Thyroid gland (tissue), 4 donors: ENCODE results near the gene LRRIQ4. TPM values are rescaled to one million over a fixed set of nuclear protein-coding genes. Genes with fewer than 3 reads are reported as not detected.

Source experiments
- DNase-seq, 2 donors: peaks; one replicate each; pipeline ENCODE4 v3.0.0-alpha.2; 2019
- H3K27ac ChIP-seq, 3 donors: fragments of 200-600 bp; sonication (generic); 1 replicate in 2 of 3; 2 replicates in 1 of 3; pipeline ENCODE4 v1.5.1; 2016 to 2019; ENCODE audit warnings: mild to moderate bottlenecking in 1 of 3, moderate library complexity in 1 of 3
- H3K27me3 ChIP-seq: fragments of 200-600 bp; sonication (generic); one replicate; pipeline ENCODE4 v1.5.1; 2019
- H3K36me3 ChIP-seq, 2 donors: fragments of 200-600 bp; sonication (generic); one replicate each; pipeline ENCODE4 v1.5.1; 2016 to 2019
- H3K4me1 ChIP-seq, 2 donors: fragments of 200-600 bp; sonication (generic); one replicate each; pipeline ENCODE4 v1.5.1; 2017 to 2019
- H3K4me3 ChIP-seq, 3 donors: fragments of 200-600 bp; sonication (generic); replicated peaks in 1 of 3; 1 replicate in 2 of 3; 2 replicates in 1 of 3; pipeline ENCODE4 v1.5.1; 2016; ENCODE audit warnings: mild to moderate bottlenecking in 1 of 3
- H3K9me3 ChIP-seq: fragments of 200-600 bp; sonication (generic); one replicate; pipeline ENCODE4 v1.5.1; 2017
- CTCF ChIP-seq, 6 experiments: fragments of 200-600 bp in 3 of 6; fragments of 450-650 bp in 3 of 6; sonication (generic) in 3 of 6; IDR thresholded peaks; one replicate each; pipeline ENCODE4 v1.5.1; 2016 to 2019; ENCODE audit warnings: antibody characterized with exemption in 6 of 6, mild to moderate bottlenecking in 2 of 6, inconsistent platforms in 1 of 6, moderate library complexity in 1 of 6
- POLR2A ChIP-seq, 2 donors: fragments of 450-650 bp; IDR thresholded peaks; one replicate each; pipeline ENCODE4 v1.6.1; 2017; ENCODE audit warnings: antibody characterized with exemption in 2 of 2, mild to moderate bottlenecking in 2 of 2, moderate library complexity in 1 of 2
- WGBS, 2 donors: methylation state at CpG; one replicate each; pipeline ENCODE4 v1.1.5; 2017; 5-methylcytosine and 5-hydroxymethylcytosine counted together
- intact Hi-C: fragments of 100-400 bp; cut with DNase I; formaldehyde crosslinking; loops from one replicate; pipeline ENCODE4 v1.15.1; 2023
- total RNA-seq, 4 donors: library from RNA; depleted of rRNA; stranded (reverse); fragments of >200 nt; gene quantifications; one replicate each; pipeline ENCODE4 v1.2.3, GENCODE V29; 2016

The LRRIQ4 gene
- total RNA-seq, 4 donors from 2014 or later, result 0.29 TPM; not detected in 3

- intact Hi-C loops, result no loop called here
- no peak for TF ChIP-seq POLR2A (IDR thresholded peaks at IDR 0.05)
- no peak for TF ChIP-seq CTCF (IDR thresholded peaks at IDR 0.05)
- Histone ChIP-seq H3K4me1 (no peaks in the 10 kb centered on the region), H3K9me3 (no peaks in the 10 kb centered on the region), H3K27me3 (no peaks in the 10 kb centered on the region), H3K4me3 (no peak overlapping the region), H3K27ac (no peak overlapping the region), H3K36me3 (no peaks in the 10 kb centered on the region)
- no peak for DNase-seq
- 90 to 94% methylated on average over 4 of the region's 4 CpGs for WGBS, 2 donors
Observed at GRCh38 chr3:169827712-169828111, 15.0 kb downstream of the LRRIQ4 start.

DNA sequence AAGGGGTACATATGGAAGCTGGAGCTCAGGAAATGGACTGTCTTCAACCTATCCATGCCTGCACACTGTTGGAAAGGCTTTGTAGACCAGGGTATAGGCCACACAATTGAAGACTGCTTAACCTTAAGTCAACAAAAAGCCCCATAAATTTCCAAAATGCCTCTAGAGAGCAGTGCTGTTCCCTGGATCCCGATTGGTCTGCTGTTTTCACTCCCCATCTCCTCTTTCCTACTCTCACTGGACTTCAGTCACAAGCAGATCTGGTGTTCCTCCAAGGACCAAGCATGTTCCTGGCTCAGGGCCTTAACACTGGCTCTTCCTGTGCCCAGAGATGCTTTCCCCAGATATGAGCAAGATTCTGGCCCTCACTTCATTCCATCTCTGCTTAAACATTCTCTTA lies 22.9 kb downstream of the LRRIQ4 start:
- Histone ChIP-seq H3K4me3 (no peak overlapping the region), H3K9me3 (no peaks in the 10 kb centered on the region), H3K27me3 (no peaks in the 10 kb centered on the region), H3K4me1 (no peaks in the 10 kb centered on the region), H3K27ac (no peak overlapping the region), H3K36me3 (no peaks in the 10 kb centered on the region)
- intact Hi-C loops, result no loop called here
- 64 to 78% methylated on average over 1 of the region's 1 CpG for WGBS, 2 donors
- TF ChIP-seq POLR2A (IDR thresholded peaks at IDR 0.05) (no peak), CTCF (IDR thresholded peaks at IDR 0.05) (no peak)
- DNase-seq, result no peak

DNA sequence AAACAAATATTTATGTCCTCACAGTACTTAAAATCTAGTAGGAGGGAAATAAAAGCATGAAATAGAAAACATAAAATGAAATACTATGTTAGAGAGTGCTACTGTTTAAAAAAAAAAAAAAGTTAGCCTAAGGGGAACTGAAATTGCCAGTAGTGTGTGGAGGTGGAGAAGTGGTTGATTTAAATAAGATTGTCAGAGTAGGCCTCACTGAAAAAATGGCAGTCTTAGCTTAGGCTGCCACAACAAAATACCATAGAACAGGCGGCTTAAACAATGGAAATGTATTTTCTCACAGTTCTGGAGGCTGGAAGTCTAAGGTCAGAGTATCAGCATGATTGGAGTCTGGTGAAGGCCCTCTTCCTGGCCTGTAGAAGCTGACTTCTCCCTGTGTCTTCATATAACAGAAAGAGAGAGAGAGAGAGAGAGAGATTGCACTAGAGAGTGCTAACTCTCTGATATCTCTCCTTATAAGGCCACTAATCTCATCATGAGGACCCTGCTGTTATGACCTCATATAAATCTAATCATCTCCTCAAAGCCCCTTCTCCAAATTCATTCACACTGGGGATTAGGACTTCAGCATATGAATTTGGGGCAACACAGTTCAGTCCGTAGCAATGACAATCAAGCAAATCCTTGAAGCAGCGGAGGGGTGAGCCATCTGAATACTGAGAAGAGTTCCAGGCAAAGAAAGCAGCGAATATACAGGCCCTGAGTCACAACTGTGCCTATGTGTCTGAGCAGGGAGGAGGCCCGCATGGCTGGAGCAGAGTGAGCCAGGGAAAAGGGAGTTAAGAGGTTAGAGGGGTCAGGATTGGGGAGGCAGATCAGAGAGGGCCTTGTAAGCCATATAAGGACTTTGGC lies 23.6 kb downstream of the LRRIQ4 start:
- no peaks in the 10 kb centered on the region for H3K36me3 ChIP-seq
- 87 to 91% methylated on average over 5 of the region's 5 CpGs for WGBS, 2 donors
- no peaks in the 10 kb centered on the region for H3K27me3 ChIP-seq
- H3K4me1 ChIP-seq, result no peaks in the 10 kb centered on the region
- TF ChIP-seq POLR2A (IDR thresholded peaks at IDR 0.05) (no peak), CTCF (IDR thresholded peaks at IDR 0.05) (no peak)
- DNase-seq, result no peak
- no peaks in the 10 kb centered on the region for H3K9me3 ChIP-seq
- no peak overlapping the region for H3K27ac ChIP-seq
- intact Hi-C loops, result no loop called here
- H3K4me3 ChIP-seq, result no peak overlapping the region

- no peaks in the 10 kb centered on the region for H3K9me3 ChIP-seq
- intact Hi-C loops, result no loop called here
- 84 to 88% methylated on average over 3 of the region's 3 CpGs for WGBS, 2 donors
- no peaks in the 10 kb centered on the region for H3K36me3 ChIP-seq
- DNase-seq, result no peak
- H3K27me3 ChIP-seq, result no peaks in the 10 kb centered on the region
- H3K4me1 ChIP-seq, result no peaks in the 10 kb centered on the region
- TF ChIP-seq POLR2A (IDR thresholded peaks at IDR 0.05), result no peak
- TF ChIP-seq CTCF (IDR thresholded peaks at IDR 0.05), result no peak
- no peak overlapping the region for H3K27ac ChIP-seq
- H3K4me3 ChIP-seq, result no peak overlapping the region
Observed at GRCh38 chr3:169836942-169837275, 24.2 kb downstream of the LRRIQ4 start.

- Histone ChIP-seq H3K27ac (no peak overlapping the region), H3K4me1 (no peaks in the 10 kb centered on the region), H3K36me3 (no peaks in the 10 kb centered on the region), H3K4me3 (no peak overlapping the region), H3K27me3 (no peaks in the 10 kb centered on the region), H3K9me3 (no peaks in the 10 kb centered on the region)
- no peak for DNase-seq
- intact Hi-C loops, result no loop called here
- no peak for TF ChIP-seq POLR2A (IDR thresholded peaks at IDR 0.05)
- no peak for TF ChIP-seq CTCF (IDR thresholded peaks at IDR 0.05)
- WGBS, 2 donors, result 94 to 97% methylated on average over 1 of the region's 1 CpG
Observed at GRCh38 chr3:169838511-169839030, 25.9 kb downstream of the LRRIQ4 start.
